ENCODE results near the gene SLC10A3.

The SLC10A3 gene, protein sequence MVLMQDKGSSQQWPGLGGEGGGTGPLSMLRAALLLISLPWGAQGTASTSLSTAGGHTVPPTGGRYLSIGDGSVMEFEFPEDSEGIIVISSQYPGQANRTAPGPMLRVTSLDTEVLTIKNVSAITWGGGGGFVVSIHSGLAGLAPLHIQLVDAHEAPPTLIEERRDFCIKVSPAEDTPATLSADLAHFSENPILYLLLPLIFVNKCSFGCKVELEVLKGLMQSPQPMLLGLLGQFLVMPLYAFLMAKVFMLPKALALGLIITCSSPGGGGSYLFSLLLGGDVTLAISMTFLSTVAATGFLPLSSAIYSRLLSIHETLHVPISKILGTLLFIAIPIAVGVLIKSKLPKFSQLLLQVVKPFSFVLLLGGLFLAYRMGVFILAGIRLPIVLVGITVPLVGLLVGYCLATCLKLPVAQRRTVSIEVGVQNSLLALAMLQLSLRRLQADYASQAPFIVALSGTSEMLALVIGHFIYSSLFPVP

DNA sequence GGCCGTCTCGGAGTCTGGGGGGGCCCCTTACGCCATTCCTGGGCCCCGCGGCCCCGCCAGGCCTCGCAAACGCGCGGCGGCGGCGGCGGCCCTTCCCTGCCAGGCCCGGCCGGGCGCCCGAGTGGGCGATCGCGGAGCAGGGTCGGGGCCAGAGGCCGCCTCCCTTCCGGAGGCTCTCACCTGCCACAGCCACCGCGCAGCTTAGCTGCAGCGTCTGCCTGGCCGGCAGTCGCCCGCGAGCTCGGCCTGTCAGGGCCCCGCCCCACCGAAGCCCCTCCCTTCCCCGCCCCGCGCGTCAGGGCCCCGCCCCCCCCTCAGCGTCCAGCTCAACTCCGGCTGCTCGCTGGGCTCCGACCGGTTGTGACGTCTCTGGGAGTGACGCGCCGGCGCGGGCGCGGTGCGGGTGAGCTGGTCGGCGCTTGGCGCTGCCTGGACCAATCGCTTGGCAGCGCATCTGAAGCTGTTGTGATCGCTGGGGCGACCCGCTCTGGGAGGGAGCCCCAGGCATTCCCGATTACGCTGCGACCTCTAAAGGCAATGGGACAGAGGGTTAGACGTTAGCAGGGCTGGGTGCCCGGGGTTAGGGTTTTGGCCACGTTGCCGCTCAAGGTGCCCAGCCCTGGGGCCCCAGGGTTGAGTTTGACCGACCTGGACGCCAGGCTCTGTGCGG, at the start of gene SLC10A3:
TSS of gene SLC10A3 (minus strand) at position 216 of the 670 bp plus-strand sequence. CDS start 1,689 bp downstream, outside the sequence.
- peak in 55 of 56 donors; percentile 33 to 96 (median 87) for DNase-seq

DNA sequence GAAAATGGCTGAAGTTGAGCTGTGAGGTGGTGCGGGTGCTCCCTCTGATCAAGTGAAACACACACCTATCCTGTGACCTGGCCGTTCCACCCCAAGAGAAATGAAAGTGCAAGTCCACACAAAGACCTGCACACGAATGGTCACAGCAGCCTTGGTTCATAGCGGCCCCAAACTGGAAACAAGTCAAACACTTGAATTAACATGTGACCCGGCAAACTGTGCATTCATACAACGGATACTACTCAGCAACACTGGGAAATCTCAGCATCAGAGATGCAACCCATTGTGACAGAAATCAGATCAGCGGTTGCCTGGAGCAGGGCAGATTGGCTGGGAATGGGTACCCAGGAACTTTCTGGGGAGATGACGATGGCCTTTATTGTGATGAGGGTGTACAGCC, 48.6 kb upstream of the SLC10A3 start:
- peak in 11 of 56 donors; percentile 1 to 24 (median 11) for DNase-seq

DNA sequence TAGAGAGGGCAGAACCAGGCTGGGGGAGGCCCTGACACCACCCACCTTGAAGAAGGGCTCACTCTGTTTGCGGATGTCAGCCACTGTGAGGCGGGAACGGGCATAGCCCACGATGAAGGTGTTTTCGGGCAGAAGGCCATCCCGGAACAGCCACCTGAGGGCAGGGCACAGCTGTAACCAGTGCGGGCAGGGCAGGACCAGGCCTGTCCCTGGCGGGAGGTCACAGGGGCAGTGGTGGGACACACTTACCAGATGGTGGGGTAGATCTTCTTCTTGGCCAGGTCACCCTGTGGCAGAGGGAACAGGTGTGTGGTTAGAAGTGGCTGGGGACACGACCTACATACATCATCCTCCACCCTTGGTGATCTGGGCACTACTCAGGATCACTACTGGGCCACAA, 45.5 kb upstream of the SLC10A3 start:
- no peak for DNase-seq

DNA sequence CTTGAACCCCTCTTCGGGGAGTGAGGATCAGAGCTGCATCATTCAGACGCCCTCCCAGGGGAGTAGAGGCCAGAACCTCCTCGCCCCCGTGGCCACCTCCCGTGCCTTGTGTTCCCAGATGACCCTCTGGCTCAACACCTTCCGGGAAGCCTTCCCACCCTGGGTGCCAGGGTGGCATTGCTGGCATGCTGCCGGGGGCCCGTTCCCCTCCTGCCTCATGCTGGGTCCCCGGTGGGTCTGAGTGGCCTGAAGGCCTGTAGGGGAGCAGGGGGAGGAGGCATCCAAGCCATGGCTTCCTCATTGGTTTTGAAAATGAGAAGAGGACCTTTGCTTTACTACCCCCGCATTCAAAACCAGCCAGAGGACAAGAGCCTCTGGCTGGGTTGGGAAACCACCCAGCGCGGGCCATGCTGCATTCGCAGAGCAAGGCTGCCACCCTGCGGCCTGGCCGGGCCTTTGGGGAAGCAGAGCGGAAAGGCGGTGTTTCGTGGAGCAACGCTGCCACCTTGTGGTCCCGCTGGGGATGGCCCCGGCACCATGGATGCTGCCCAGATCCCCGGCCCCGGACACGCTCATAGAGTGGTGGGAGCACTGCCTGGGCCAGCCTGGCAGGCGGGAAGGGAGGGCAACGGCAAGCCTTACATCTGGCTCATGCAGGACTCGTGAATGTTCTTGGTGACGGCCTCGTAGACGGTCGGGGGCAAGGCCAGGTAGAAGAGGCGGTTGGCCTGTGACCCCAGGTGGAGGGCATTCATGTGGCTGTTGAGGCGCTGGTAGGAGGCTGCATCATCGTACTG, 44.3 kb upstream of the SLC10A3 start:
- DNase-seq: peak; percentile 7 to 91 (median 69)

DNA sequence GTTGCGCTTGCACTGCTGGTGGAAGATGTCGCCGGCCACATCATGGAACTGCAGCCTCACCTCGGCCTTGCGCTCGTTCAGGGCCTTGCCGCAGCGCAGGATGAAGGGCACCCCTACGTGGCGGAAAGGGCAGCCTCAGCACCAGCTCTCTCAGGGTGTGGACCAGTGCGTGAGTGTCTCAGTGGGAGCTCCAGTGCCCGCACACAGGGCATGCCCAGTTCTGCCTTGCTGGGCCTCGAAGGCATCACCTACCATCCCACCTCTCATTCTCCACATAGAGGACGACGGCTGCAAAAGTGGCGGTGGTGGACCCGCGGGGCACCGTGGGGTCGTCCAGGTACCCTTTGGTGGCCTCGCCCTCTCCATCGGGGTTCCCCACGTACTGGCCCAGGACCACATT, 42.3 kb upstream of the SLC10A3 start:
- DNase-seq: no peak

DNA sequence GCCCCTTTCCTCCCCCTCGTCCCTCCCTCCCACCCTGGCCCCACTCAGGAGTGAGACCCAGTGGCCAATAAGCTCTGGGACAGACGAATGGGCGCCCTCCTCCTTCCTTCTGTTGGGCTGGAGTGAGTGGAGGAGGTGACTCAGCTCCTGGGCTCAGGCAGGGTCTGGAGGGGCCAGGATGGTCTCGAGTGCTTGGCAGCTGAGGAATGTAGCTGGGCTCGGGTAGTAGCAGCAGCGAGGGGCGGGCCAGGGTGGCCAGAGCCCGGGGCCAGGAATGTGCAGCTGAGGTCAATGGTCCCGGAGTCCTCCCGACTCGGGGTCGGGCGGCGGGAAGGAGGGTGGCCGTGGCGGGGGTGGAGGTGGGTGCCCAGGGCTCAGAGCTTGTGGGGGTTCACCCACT, 41.2 kb upstream of the SLC10A3 start:
- no peak for DNase-seq

DNA sequence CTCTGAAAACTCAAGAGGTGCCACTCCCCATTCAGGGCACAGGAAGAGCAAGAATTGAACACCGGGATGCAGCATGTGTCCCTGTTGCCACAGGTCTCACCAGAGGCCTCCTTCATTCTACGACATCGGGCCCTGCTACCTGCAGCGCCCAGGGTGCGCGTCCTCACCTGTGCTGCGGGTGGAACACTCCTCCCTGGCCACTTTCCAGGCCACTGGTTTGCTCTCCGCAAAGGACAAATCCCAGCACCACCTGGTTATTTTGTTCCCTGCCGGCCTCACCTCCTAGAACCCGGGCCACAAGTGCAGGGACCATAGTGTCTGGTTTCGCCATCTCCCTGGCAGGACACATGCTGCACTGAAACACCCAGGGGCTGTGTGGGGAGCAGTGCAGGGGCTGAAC, 39.9 kb upstream of the SLC10A3 start:
- DNase-seq: no peak

DNA sequence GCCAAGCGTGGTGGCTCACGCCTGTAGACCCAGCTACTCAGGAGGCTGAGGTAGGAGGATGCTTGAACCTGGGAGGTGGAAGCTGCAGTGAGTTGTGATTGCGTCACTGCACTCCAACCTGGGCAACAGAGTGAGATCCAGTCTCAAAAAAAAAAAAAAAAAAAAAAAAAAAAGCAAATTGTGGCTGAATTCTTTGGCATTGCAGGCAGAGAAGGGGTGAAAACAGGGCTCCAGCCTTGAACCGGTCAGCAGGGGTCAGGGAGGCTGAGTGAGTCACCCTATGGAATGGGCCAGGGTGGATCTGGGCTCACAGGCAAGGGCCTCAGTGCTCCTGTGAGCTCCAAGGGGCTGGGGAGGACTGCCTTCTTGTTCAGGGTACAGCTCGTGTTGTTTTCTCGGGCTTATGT, 38.8 kb upstream of the SLC10A3 start:
- DNase-seq: no peak

DNA sequence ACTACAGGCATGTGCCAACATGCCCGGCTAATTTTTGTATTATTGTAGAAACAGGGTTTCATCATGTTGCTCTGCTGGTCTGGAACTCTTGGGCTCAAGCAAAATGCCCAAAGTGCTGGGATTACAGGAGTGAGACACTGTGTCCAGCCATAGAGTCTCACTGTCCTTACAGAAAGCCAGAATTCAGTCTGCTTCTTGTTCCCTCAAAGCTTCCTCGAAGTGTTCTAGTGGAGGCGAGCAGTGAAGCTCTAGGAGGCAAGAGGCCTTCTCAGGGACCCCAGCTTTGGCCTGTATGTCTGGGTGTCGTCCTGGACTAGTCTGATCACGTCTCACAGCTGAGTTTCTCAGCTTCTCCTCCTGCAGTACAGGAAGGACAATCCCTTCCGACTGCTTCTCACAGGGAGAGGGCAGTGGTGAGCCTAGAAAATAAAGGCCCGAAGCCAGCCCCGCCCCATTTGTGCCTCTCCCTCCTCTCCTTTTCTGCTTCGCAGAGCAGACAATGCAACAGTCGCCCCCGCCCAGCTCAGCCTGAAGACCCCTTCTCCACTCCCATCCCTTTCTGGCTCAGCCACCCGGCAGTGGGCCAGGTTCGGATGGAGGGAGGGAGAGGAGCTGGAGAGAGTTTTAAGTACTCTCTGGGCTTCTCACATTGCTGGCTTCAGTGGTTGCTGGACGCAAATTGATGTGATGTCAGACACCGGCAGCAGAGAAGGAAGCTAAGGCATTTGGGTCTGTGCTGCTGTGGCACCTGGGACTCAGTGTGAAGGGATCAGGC, 36.7 kb upstream of the SLC10A3 start:
- peak in 53 of 56 donors; percentile 2 to 75 (median 47) for DNase-seq

DNA sequence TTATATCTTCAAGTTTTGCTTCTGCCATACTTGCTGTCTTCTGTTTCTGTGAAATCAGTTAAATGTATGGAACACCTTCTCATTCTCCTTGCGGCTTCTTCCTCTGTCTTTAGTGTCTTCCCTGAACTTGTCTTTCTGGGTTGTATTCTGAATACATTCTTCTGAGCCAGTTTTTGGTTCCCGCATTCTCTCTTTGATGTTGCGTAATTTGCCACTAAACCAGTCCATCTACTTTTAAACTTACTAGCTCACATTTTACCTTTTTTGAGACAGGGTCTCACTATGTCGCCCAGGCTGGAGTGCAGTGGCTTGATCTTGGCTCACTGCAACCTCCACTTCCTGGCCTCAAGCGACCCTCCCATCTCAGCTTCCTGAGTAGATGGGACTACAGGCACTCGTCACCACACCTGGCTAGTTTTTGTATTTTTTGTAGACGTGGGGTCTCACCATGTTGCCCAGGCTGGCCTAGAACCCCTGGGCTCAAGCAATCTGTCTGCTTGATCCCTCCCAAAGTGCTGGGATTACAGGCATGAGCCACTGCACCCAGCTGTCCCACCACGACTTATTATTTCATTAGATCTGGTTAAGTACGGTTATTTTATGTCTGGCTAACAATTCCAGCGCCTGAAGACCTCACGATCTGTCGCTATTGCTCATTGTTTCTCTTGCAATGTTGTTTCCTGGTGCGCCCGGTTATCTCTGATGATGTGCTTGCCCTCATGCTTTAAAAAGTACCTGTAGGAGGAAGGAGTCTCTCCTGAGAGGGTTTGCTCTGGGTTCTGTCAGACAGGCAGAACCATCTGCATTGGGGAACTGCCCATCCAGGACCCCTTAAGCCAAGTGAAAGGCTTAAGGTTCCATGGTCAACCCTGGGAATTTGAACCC, 35.4 kb upstream of the SLC10A3 start:
- no peak for DNase-seq

DNA sequence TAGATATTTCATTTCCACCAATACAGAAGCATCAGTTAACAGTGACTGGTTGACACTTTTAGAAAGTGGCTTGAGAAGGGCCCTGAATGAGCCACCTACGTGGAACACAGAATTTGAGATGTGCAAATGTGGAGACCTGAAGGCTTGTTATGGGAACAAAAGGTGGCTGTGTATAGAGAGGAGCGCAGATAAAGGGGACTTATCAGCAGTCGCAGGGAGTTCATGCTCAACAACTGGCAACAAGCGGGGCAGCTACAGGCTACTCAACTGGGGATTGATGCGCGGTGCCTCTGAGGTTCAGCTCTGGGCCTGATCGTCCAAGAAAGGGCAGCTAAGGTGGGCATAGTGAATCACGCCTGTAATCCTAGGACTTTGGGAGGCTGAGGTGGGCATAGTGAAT, 29.0 kb upstream of the SLC10A3 start:
- DNase-seq: no peak

DNA sequence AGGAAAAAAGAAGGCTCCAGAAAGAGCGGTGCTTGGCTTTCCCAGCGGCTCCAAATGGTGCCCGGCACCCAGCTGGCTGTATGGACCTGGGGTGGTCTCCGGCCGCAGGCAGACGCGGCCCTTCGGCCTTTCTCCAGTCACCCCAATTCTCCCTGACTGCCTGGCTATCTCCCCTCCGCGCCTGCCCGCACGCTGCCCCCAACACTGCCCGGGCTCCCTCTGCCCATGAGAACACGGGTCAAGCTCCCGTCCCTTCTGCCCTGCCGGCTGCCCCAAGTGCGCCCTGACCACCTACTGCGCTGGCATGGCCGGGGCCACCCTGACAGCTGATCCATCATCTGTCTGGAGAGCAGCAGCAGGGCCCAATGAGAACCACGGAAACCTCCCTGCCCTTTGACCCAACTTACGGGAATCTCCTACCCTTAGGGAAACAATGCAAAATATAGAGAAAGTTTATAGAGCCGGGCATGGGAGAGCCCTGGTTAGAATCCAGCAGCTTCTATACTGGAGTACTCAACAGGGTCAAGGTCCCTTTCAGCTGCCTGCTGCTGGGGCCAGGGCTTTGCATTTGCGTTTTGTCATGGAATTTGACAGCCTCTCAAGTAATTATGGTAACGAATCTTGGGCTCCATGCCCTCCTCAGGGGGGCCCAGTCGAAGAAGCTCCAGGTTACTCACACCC, 26.8 kb upstream of the SLC10A3 start:
- peak in 18 of 56 donors; percentile 1 to 55 (median 30) for DNase-seq

DNA sequence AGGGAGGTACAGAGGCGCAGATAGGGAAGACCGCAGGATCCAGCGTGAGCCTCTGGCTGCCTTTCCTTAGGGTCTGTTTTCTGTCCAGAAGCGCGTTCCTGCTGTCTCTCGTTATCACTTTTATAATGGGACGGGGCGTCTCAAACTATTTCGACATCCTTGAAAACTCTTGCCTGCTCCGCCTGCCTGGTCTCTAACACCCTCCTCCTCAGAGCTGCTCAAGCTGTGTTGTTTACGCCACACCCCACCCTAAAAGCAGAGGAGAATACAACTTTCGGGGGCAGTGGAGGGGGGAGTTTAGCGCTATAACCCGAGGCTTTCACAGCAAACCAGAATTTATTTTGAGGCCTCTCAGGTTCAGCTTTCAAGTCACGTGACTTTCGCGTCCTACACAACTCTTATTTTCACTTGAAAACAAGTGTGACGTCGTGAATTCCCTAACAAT, 26.2 kb upstream of the SLC10A3 start:
- DNase-seq: peak in 12 of 56 donors; percentile 13 to 52 (median 40)

DNA sequence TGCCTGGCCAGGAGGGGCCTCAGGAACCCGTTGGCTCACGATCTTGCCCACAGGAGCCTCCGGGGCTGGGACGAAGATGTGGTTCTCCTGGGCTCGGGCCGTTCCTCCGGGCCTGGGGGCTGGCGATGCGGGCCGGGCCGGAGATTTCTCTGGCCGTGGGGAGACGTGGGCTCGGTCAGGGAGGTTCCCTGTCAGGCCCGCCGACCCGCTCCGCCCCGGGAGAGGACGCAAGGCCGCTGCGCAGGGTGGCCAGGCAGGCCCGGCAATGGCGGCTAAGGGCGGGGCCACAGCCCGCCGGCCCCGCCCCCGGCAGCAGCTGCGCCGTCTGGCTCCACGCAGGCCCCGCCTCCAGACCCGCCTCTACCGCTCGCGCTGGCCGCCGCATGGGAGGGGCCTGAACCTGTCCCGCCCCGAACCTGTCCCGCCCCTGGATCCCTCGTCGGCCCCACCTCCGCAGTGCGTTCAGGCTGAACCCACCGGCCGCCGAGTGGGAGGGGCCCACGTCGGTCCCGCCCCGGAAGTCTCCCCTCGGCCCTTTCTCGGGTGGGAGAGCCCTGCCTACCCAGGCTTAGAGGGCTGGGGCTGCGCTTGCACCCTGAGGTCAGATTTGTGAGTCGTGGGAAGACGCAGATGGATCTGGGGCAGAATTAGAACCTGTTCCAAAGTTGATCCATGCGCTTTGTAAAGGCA, 25.7 kb upstream of the SLC10A3 start, which contains the start of gene FAM3A:
TSS of gene FAM3A (minus strand) at position 267 of the 690 bp plus-strand sequence. CDS start 460 bp downstream, outside the sequence.
- peak in 55 of 56 donors; percentile 19 to 96 (median 86) for DNase-seq

DNA sequence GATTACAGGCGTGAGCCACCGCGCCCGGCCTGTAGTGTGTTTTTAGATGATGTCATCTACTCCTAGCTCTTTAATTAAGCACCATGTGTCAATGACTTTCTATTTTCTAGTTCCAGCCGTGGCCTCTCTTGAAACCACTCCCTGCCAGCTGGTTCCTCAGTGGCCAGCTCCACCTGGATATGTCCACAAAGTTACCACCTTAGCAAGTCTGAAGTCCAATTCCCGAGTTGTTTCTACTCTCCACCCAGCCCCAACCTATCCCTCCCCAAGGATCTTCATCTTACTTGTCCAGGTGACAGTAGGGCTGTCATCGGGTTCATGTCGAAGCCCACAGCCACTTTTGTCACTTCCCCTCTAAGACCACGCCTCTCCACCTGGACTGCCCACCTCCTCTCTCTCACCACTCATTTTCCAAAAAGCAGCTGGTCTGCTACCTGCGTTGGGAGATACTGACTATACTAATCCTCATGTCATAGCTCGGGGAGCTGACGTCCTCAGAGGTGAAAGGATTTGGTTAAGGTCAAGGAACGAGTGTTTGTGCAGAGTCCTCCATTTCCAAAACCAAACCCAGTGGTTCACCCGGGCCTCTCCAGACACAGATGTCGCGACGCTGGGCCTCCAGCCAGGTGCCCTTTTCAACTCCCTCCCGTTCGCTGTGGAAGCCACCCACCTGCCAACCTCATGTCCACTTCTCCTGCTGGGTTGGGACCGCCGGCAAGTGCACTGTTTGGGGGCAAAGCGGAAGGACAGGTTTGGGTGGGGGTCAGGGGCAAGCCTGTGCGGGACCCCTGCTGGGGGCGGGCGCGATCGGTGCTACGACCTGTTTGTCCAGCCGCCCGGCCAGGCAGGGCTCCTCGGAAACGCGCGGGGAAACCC, 24.9 kb upstream of the SLC10A3 start:
- peak in 1 of 56 donors; percentile 10 for DNase-seq

DNA sequence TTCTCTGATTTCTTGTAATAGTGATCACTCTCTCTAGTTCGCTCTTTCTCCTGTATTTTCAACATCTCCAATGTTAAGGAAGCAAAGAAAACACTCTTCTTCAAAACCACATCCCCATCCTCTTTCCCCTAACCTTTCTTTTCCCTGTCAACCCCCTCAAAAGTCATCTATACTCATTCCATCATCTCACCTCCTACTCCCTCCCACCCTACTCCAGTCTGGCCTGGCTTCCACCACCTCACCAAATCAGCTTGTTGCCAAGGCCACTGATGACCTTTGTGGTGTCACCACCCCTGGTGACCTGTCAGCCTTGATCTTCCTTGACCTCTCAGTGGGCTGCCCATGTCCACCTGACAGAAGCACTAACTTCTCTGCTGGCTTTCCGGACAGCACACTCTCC, 23.3 kb upstream of the SLC10A3 start:
- DNase-seq: no peak

DNA sequence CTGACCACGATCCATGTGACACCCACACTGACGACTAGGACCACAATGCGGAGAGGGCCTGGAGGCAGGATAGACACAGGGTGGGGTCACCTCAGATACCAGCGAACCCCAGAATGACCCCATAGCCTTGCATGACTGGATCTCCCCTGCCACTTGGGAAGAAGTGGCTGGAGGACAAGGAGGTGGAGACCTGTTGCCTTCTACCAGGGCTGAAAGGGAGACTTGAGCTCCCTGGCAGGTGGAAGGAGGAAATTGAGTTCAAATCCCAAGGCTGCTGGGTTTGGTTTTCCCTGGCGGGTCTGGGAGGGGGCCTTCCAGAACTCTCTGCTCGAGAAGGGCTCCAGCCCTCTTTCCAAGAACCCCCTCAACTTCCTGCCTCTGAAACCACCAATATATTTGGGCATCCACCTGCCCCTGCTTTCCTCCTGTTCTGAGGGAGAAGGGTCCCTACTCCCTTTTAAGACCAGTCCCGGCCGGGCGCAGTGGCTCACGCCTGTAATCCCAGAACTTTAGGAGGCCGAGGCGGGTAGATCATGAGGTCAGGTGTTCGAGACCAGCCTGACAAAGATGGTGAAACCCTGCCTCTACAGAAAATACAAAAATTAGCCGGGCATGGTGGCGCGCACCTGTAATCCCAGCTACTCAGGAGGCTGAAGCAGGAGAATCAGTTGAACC, 22.6 kb upstream of the SLC10A3 start:
- no peak for DNase-seq

Data from amygdala (tissue), 56 donors.